ENCODE measurements around the gene PNLIPRP3. TPM values are rescaled to one million over a fixed set of nuclear protein-coding genes. Genes with fewer than 3 reads are reported as not detected.

The PNLIPRP3 gene
- total RNA-seq, 2 donors from 2014 or later = not detected

- Histone ChIP-seq H3K27ac (no peak overlapping the region), H3K9me3 (no peaks in the 10 kb centered on the region), H3K36me3 (no peaks in the 10 kb centered on the region), H3K4me3 (no peak overlapping the region), H3K4me1 (no peaks in the 10 kb centered on the region), H3K9ac (ENCODE audit: low read depth in 2 of 2, low read length in 2 of 2) (no peak overlapping the region), H3K27me3 (no peaks in the 10 kb centered on the region)
- no peak for TF ChIP-seq CTCF (IDR thresholded peaks at IDR 0.05)
- DNase-seq = no peak
- intact Hi-C loops (cut with DNase I) = no loop called here
These were observed 17.3 kb upstream of the PNLIPRP3 start for GRCh38 chr10:116410351-116410750.

GRCh38 chr10:116417821-116418220 lies 9.8 kb upstream of the PNLIPRP3 start:
- no peak overlapping the region for H3K27ac ChIP-seq
- TF ChIP-seq CTCF (IDR thresholded peaks at IDR 0.05) = no peak
- H3K4me1 ChIP-seq = no peaks in the 10 kb centered on the region
- DNase-seq = no peak
- no peaks in the 10 kb centered on the region for H3K27me3 ChIP-seq
- no peaks in the 10 kb centered on the region for H3K36me3 ChIP-seq
- intact Hi-C loops (cut with DNase I) = no loop called here
- H3K4me3 ChIP-seq = no peak overlapping the region
- H3K9me3 ChIP-seq = no peaks in the 10 kb centered on the region
- H3K9ac ChIP-seq (ENCODE audit: low read depth in 2 of 2, low read length in 2 of 2) = no peak overlapping the region

GRCh38 chr10:116418389-116418788 lies 9.3 kb upstream of the PNLIPRP3 start:
- no peak overlapping the region for H3K27ac ChIP-seq
- intact Hi-C loops (cut with DNase I) = no loop called here
- no peak overlapping the region for H3K4me3 ChIP-seq
- H3K4me1 ChIP-seq = no peaks in the 10 kb centered on the region
- H3K9ac ChIP-seq (ENCODE audit: low read depth in 2 of 2, low read length in 2 of 2) = no peak overlapping the region
- no peak for DNase-seq
- no peaks in the 10 kb centered on the region for H3K9me3 ChIP-seq
- H3K27me3 ChIP-seq = no peaks in the 10 kb centered on the region
- TF ChIP-seq CTCF (IDR thresholded peaks at IDR 0.05) = no peak
- no peaks in the 10 kb centered on the region for H3K36me3 ChIP-seq

GRCh38 chr10:116421815-116422214 lies 5.8 kb upstream of the PNLIPRP3 start:
- no peak overlapping the region for H3K27ac ChIP-seq
- no peak overlapping the region for H3K4me3 ChIP-seq
- no peaks in the 10 kb centered on the region for H3K9me3 ChIP-seq
- H3K4me1 ChIP-seq = no peaks in the 10 kb centered on the region
- no peak overlapping the region for H3K9ac ChIP-seq (ENCODE audit: low read depth in 2 of 2, low read length in 2 of 2)
- TF ChIP-seq CTCF (IDR thresholded peaks at IDR 0.05) = no peak
- DNase-seq = no peak
- H3K36me3 ChIP-seq = no peaks in the 10 kb centered on the region
- intact Hi-C loops (cut with DNase I) = no loop called here
- no peaks in the 10 kb centered on the region for H3K27me3 ChIP-seq

GRCh38 chr10:116429288-116429977 lies 1.8 kb downstream of the PNLIPRP3 start:
- Histone ChIP-seq H3K4me3 (no peak overlapping the region), H3K27me3 (no peaks in the 10 kb centered on the region), H3K9ac (ENCODE audit: low read depth in 2 of 2, low read length in 2 of 2) (no peak overlapping the region), H3K9me3 (no peaks in the 10 kb centered on the region), H3K36me3 (no peaks in the 10 kb centered on the region), H3K4me1 (no peaks in the 10 kb centered on the region), H3K27ac (no peak overlapping the region)
- intact Hi-C loops (cut with DNase I) = no loop called here
- no peak for TF ChIP-seq CTCF (IDR thresholded peaks at IDR 0.05)
- no peak for DNase-seq
